Neural progenitor cell (in vitro differentiated cells): ENCODE measurements around the gene NAPB. TPM values are rescaled to one million over a fixed set of nuclear protein-coding genes. Genes with fewer than 3 reads are reported as not detected.

Experiments
- DNase-seq: peaks from one replicate; pipeline ENCODE4 v3.0.0-alpha.2; 2016; ENCODE audit warnings: low spot score
- H2AFZ ChIP-seq: fragments of 200-600 bp; sonication (generic); replicated peaks from 2 replicates; pipeline ENCODE4 v1.6.1; 2016; ENCODE audit warnings: antibody characterized with exemption
- H3F3A ChIP-seq: fragments of 200-600 bp; sonication (generic); 2 replicates; pipeline ENCODE4 v1.6.1; 2016; ENCODE audit warnings: antibody characterized with exemption, low read depth
- H3K27ac ChIP-seq: fragments of 200-600 bp; sonication (generic); 2 replicates; pipeline ENCODE4 v1.5.1; 2016; ENCODE audit warnings: mild to moderate bottlenecking
- H3K27me3 ChIP-seq: fragments of 200-600 bp; sonication (generic); 2 replicates; pipeline ENCODE4 v1.6.1; 2016; ENCODE audit warnings: mild to moderate bottlenecking, moderate library complexity
- H3K36me3 ChIP-seq: fragments of 200-600 bp; sonication (generic); 2 replicates; pipeline ENCODE4 v1.5.1; 2016
- H3K4me1 ChIP-seq: fragments of 200-600 bp; sonication (generic); 2 replicates; pipeline ENCODE4 v1.6.1; 2016; ENCODE audit warnings: mixed run types
- H3K4me2 ChIP-seq: fragments of 200-600 bp; sonication (generic); 2 replicates; pipeline ENCODE4 v1.6.1; 2016
- H3K4me3 ChIP-seq: fragments of 200-600 bp; sonication (generic); 2 replicates; pipeline ENCODE4 v1.5.1; 2016
- H3K79me2 ChIP-seq: fragments of 200-600 bp; sonication (generic); 2 replicates; pipeline ENCODE4 v1.6.1; 2016; ENCODE audit warnings: low read depth
- H3K9ac ChIP-seq: fragments of 200-600 bp; sonication (generic); 2 replicates; pipeline ENCODE4 v1.6.1; 2016
- H3K9me3 ChIP-seq: fragments of 200-600 bp; sonication (generic); 2 replicates; pipeline ENCODE4 v1.5.1; 2016; ENCODE audit warnings: low read depth
- H4K20me1 ChIP-seq: fragments of 200-600 bp; sonication (generic); 2 replicates; pipeline ENCODE4 v1.6.1; 2016; ENCODE audit warnings: low read depth
- H3K27ac Mint-ChIP-seq: 3 replicates; pipeline ENCODE4 v1.8.0; 2021; ENCODE audit warnings: mixed read lengths
- H3K27me3 Mint-ChIP-seq: 2 replicates; pipeline ENCODE4 v1.8.0; 2022; ENCODE audit warnings: low read depth, mild to moderate bottlenecking, inconsistent platforms, moderate library complexity, mixed read lengths; ENCODE audit not compliant: insufficient read depth
- H3K36me3 Mint-ChIP-seq: 3 replicates; pipeline ENCODE4 v1.8.0; 2021; ENCODE audit warnings: mixed read lengths
- H3K4me1 Mint-ChIP-seq: 3 replicates; pipeline ENCODE4 v1.8.0; 2021; ENCODE audit warnings: mixed read lengths
- H3K4me3 Mint-ChIP-seq: 3 replicates; pipeline ENCODE4 v1.8.0; 2021; ENCODE audit warnings: mild to moderate bottlenecking, moderate library complexity, mixed read lengths
- H3K9me3 Mint-ChIP-seq: 3 replicates; pipeline ENCODE4 v1.8.0; 2020; ENCODE audit warnings: mixed read lengths
- EZH2 ChIP-seq: fragments of 200-600 bp; sonication (generic); IDR thresholded peaks from 2 replicates; pipeline ENCODE4 v1.6.1; 2017; ENCODE audit warnings: antibody characterized with exemption, mild to moderate bottlenecking, moderate library complexity
- EZH2phosphoT487 ChIP-seq: fragments of 200-600 bp; sonication (generic); IDR thresholded peaks from 2 replicates; pipeline ENCODE4 v1.6.1; 2017; ENCODE audit warnings: antibody characterized with exemption
- total RNA-seq: library from RNA; depleted of rRNA; stranded (reverse); fragments of >200 nt; gene quantifications from 2 replicates; pipeline ENCODE4 v1.2.3, GENCODE V29; 2015; ENCODE audit warnings: low replicate concordance
- TF ChIP-seq, protein P1 (sequence below): fragments of 200-600 bp; sonication (generic); IDR thresholded peaks from 2 replicates; pipeline ENCODE4 v1.5.1; 2017; ENCODE audit warnings: antibody characterized with exemption, mild to moderate bottlenecking

NAPB gene
- total RNA-seq, 1 donor from 2014 or later: 23.8 TPM

GRCh38 chr20:23356203-23356602, 65.1 kb downstream of the NAPB start:
- Histone ChIP-seq H3K27me3 (no peaks in the 10 kb centered on the region), H3K36me3 (no peaks in the 10 kb centered on the region), H3F3A (peaks cover 33% of the 10 kb centered on the region), H3K4me1 (peaks cover 24% of the 10 kb centered on the region), H4K20me1 (peaks cover 21% of the 10 kb centered on the region), H3K4me3 (no peak overlapping the region), H3K9me3 (no peaks in the 10 kb centered on the region), H3K27ac (no peak overlapping the region), H2AFZ (no peak overlapping the region), H3K79me2 (peaks cover 33% of the 10 kb centered on the region), H3K4me2 (peak overlapping the region; percentile 88), H3K9ac (no peak overlapping the region)
- TF ChIP-seq EZH2phosphoT487: no peak
- TF ChIP-seq, protein P1, sequence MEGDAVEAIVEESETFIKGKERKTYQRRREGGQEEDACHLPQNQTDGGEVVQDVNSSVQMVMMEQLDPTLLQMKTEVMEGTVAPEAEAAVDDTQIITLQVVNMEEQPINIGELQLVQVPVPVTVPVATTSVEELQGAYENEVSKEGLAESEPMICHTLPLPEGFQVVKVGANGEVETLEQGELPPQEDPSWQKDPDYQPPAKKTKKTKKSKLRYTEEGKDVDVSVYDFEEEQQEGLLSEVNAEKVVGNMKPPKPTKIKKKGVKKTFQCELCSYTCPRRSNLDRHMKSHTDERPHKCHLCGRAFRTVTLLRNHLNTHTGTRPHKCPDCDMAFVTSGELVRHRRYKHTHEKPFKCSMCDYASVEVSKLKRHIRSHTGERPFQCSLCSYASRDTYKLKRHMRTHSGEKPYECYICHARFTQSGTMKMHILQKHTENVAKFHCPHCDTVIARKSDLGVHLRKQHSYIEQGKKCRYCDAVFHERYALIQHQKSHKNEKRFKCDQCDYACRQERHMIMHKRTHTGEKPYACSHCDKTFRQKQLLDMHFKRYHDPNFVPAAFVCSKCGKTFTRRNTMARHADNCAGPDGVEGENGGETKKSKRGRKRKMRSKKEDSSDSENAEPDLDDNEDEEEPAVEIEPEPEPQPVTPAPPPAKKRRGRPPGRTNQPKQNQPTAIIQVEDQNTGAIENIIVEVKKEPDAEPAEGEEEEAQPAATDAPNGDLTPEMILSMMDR: peak; percentile 13
- peak; percentile 50 for DNase-seq
- Mint-ChIP-seq H3K9me3 (no peaks in the 10 kb centered on the region), H3K36me3 (peaks cover 3% of the 10 kb centered on the region), H3K27ac (no peak overlapping the region), H3K27me3 (peaks cover 7% of the 10 kb centered on the region), H3K4me1 (peaks cover 22% of the 10 kb centered on the region), H3K4me3 (no peak overlapping the region)

DNA sequence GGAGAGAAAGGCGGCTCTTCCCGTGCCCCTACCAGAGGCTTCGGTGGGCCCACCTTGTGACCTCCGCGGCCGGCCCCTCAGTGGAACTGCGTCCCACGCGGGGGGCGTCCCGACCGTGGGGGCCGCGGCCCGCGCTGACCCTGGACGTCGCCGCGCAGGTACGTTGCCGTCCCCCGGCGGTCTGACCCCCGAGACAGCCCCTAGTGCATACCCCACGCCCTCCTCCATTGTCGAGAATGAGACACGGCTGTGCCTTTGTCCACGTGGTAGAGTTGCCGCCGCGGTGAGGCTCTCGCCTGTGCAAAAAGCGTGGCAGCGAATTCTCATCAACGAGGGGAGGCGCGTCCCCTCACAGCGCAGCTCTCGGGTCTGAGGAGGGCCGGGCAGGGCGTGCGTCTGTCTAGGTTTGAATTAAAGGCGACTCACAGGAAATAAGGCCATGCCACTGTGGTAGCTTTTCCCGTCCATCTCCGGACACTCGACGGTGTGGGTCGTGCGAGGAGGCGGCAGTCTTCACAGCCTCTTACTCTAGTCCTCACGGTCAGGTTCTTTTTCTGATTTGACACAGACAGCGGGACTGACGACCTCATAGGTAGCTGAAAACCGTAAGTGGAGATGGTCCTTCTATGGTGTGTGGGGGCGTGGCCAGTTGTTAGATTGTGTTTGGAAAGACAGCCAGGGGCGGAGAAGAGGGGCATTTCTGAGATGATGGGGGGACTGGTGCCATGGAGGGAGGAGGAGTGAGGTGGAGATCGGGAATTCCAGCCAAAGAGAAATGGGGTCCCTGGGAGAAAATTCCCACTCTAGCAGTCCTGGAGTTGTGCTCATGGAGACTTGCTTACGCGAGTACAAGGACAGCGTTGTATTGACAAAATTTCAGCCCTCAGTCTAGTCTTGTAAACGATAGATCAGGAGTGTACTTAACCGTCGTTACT, 70.1 kb downstream of the NAPB start:
- Histone ChIP-seq H3K36me3 (no peaks in the 10 kb centered on the region), H3K4me3 (peak overlapping the region; percentile 81), H3K27ac (no peak overlapping the region), H3K79me2 (peaks cover 38% of the 10 kb centered on the region), H3K9ac (peak overlapping the region; percentile 38), H2AFZ (peak overlapping the region; percentile 17), H3K27me3 (no peaks in the 10 kb centered on the region), H3K4me2 (peak overlapping the region; percentile 87), H3K9me3 (no peaks in the 10 kb centered on the region), H3F3A (peaks cover 30% of the 10 kb centered on the region), H4K20me1 (peaks cover 22% of the 10 kb centered on the region), H3K4me1 (peaks cover 19% of the 10 kb centered on the region)
- peak; percentile 76 for DNase-seq
- Mint-ChIP-seq H3K4me3 (peak overlapping the region; percentile 95), H3K27me3 (peaks cover 6% of the 10 kb centered on the region), H3K36me3 (peaks cover 3% of the 10 kb centered on the region), H3K4me1 (peaks cover 22% of the 10 kb centered on the region), H3K9me3 (no peaks in the 10 kb centered on the region), H3K27ac (no peak overlapping the region)
- TF ChIP-seq, protein P1: no peak
- TF ChIP-seq EZH2phosphoT487 (no peak), EZH2 (no peak)

DNA sequence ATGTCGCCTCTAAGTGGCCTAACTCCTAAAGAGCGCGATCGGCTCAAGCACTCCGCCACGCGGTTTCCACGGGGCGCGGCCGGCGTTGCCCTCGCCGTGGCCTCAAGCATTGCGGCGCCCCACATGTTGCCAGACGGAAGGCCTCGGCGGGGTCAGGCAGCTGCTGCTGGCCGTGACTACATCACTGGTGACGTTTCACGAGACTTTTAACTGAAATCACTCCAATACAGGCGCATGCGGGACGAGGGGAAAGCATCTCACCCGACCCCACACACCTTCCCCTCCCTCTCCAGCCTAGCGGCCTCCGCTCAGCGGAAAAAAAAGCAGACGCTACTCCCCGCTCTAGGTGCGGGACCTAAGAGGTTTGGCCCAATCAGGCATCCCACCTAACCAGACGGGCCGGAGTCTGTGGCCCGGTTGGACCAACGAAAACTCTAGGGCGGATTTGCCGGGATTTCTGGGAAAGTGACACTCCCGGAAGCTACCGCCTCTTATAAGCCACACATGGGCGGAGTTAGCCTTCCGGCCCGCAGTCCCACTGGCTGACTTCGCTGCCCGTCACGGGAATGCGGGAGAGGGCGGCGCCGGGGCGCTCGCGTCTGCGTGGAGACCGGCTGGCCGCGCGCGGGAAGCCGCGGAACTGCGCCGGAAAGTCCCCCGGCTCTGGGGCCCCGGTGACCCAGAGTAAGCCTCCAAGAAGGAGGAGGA, 70.9 kb downstream of the NAPB start, which contains the start of gene NXT1:
NXT1 (plus strand) TSS at position 596 of the 708 bp plus-strand sequence. CDS start 3,251 bp downstream, outside the sequence.
- Mint-ChIP-seq H3K36me3 (peaks cover 3% of the 10 kb centered on the region), H3K27me3 (peaks cover 4% of the 10 kb centered on the region), H3K9me3 (no peaks in the 10 kb centered on the region), H3K4me1 (peaks cover 22% of the 10 kb centered on the region), H3K4me3 (peak within 1 kb of the TSS; percentile 95), H3K27ac (peak within 1 kb of the TSS; percentile 97)
- no peaks in the 10 kb centered on the region for H3K9me3 ChIP-seq
- H2AFZ ChIP-seq: peak within 1 kb of the TSS; percentile 75
- peak; percentile 97 for DNase-seq
- H3K9ac ChIP-seq: peak within 1 kb of the TSS; percentile 38
- TF ChIP-seq, protein P1: no peak
- TF ChIP-seq EZH2 (no peak), EZH2phosphoT487 (no peak)
- peaks cover 38% of the 10 kb centered on the region for H3K79me2 ChIP-seq
- no peaks in the 10 kb centered on the region for H3K36me3 ChIP-seq
- H4K20me1 ChIP-seq: peaks cover 22% of the 10 kb centered on the region
- H3K4me1 ChIP-seq: peaks cover 19% of the 10 kb centered on the region
- peak within 1 kb of the TSS; percentile 87 for H3K4me2 ChIP-seq
- peaks cover 22% of the 10 kb centered on the region for H3F3A ChIP-seq
- H3K27ac ChIP-seq: peak within 1 kb of the TSS; percentile 5
- H3K27me3 ChIP-seq: no peaks in the 10 kb centered on the region
- peak within 1 kb of the TSS; percentile 81 for H3K4me3 ChIP-seq
